BJ (cell line): Measurements from ENCODE around the gene GPR55. TPM values are rescaled to one million over a fixed set of nuclear protein-coding genes. Genes with fewer than 3 reads are reported as not detected.

Source experiments
- CTCF ChIA-PET: fragments of 350-600 bp; formaldehyde crosslinking; extraction: SDS; loops from one replicate; lab custom pipeline; 2021; ENCODE audit warnings: antibody characterized with exemption, inconsistent platforms; lab: Yijun Ruan, JAX
- POLR2A ChIA-PET: fragments of 300-600 bp; sonication (Branson Sonifier 250); formaldehyde crosslinking; extraction: SDS; loops from one replicate; lab custom pipeline; 2021; ENCODE audit warnings: antibody characterized with exemption; lab: Charles Lee
- DNase-seq: peaks from one replicate; pipeline ENCODE4 v3.0.0-alpha.2; 2011; ENCODE audit warnings: low read depth
- H3K27me3 ChIP-seq: 2 replicates; pipeline ENCODE4 v1.6.0; 2011; ENCODE audit warnings: low read length; ENCODE audit not compliant: control insufficient read depth, insufficient read depth
- H3K36me3 ChIP-seq: 2 replicates; pipeline ENCODE4 v1.5.1; 2011; ENCODE audit warnings: low read length; ENCODE audit not compliant: control insufficient read depth, insufficient read depth
- H3K4me3 ChIP-seq: 2 replicates; pipeline ENCODE4 v1.5.1; 2011; ENCODE audit warnings: low read depth, mild to moderate bottlenecking, control low read depth, low read length
- polyA plus RNA-seq: library from polyadenylated mRNA; depleted of rRNA; stranded (reverse); fragments of >200 nt; gene quantifications from 2 replicates; pipeline ENCODE4 v1.2.3, GENCODE V29; 2011
- TF ChIP-seq, protein P1 (sequence below): IDR thresholded peaks from 2 replicates; pipeline ENCODE4 v1.5.1; 2011; ENCODE audit warnings: low read depth, mild to moderate bottlenecking, control low read depth, inconsistent platforms, low read length, moderate library complexity; ENCODE audit not compliant: insufficient read depth

Gene GPR55
- polyA plus RNA-seq, 1 experiment = not detected

DNA sequence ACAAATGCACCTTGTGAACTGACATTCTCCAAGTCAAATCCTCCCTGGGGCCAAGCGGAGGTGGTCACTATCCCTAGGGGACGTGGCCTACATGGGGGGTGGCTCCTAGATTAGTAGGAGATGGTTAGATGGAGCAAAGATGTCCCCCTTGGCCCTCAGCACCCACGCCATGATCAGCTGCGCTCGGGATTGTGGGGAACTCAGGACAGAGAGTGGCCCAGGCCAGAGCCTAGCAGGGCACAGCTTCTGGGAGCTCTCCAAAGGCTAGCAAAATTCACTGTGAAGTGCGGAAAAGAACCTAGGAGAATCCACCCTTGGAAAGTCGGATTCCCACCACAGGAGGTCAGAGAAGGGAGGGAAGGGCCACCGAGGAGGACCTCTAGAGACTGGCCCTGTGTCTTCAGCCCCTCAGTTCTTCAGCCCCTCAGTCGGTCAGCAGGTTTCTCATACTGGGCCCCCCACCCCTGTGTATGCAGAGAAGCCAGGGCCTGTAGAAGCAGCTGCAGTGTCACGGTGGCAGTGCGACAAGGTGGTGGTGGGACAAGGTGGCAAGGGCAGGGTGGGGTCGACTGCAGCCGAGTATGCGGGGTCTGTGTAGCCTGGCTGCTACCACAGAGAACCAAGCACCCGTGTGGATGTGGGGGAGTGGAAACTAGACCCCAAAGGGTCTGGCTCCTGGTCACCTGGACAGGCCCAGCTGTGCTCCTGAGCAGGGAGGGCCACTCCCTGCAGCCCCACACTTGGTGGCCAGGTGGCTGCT is 18.4 kb downstream of the GPR55 start:
- ChIA-PET POLR2A (no interaction called here), CTCF (interaction anchor here (0.6 to 0.7 kb wide), 2 partner anchors 81 to 150 kb away, joined by 3 to 5 read pairs; no protein-coding TSS in a partner anchor)
- DNase-seq = no peak
- no peaks in the 10 kb centered on the region for H3K36me3 ChIP-seq
- H3K4me3 ChIP-seq = no peak overlapping the region
- TF ChIP-seq, protein P1, sequence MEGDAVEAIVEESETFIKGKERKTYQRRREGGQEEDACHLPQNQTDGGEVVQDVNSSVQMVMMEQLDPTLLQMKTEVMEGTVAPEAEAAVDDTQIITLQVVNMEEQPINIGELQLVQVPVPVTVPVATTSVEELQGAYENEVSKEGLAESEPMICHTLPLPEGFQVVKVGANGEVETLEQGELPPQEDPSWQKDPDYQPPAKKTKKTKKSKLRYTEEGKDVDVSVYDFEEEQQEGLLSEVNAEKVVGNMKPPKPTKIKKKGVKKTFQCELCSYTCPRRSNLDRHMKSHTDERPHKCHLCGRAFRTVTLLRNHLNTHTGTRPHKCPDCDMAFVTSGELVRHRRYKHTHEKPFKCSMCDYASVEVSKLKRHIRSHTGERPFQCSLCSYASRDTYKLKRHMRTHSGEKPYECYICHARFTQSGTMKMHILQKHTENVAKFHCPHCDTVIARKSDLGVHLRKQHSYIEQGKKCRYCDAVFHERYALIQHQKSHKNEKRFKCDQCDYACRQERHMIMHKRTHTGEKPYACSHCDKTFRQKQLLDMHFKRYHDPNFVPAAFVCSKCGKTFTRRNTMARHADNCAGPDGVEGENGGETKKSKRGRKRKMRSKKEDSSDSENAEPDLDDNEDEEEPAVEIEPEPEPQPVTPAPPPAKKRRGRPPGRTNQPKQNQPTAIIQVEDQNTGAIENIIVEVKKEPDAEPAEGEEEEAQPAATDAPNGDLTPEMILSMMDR = no peak
- H3K27me3 ChIP-seq = no peaks in the 10 kb centered on the region

DNA sequence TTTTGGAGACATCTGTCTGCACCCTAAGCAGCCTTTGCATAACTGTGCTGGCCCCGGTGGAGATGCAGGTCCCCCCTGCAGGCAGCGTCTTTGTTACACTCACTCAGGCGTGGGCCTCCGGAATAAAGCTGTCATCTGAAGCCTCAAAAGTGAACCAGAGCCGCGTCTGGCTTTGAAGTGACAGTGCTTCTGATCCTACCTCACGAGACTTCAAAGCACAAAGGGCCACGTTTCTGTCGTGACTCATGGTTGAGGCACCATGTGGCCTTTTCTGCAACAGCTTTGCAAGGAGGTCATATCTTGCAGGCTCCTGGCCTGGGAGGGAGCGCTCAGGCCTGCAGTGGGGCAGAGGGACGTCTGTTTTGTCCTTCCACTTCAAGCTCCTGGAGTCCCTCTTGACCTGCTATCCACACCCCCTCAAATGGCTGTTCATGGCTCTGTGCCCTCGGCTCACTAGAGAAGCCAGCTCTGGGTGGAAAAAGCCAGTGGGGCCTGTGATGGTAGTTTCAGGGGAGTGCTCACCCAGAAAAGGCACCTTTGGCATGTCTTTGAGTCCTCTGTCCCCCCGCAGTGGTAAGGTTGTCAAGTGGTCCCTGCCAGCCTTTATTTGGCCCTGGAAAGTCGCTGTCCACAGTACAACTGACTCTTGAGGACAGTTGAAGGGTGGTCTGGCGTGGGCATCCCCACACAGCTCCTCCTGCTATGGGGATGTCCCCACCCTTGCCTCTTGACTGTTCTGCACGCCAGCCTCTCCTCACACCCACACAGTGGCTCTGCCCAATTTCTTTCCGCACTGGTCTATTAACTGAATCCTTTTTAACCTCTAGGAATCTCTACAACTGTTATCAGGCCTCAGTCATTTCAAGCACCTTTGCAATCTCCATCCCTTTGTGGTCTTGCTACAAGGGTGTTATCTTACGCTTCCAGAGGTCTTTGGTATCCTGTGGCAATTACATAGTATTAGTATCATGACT is 19.3 kb downstream of the GPR55 start:
- CTCF ChIA-PET = interaction anchor here (1.5 kb wide), 1 partner anchor 82 kb away, joined by 3 read pairs; no protein-coding TSS in a partner anchor
- no peak for DNase-seq
- no peaks in the 10 kb centered on the region for H3K36me3 ChIP-seq
- no peaks in the 10 kb centered on the region for H3K27me3 ChIP-seq
- POLR2A ChIA-PET = no interaction called here
- no peak overlapping the region for H3K4me3 ChIP-seq
- TF ChIP-seq, protein P1 = no peak

DNA sequence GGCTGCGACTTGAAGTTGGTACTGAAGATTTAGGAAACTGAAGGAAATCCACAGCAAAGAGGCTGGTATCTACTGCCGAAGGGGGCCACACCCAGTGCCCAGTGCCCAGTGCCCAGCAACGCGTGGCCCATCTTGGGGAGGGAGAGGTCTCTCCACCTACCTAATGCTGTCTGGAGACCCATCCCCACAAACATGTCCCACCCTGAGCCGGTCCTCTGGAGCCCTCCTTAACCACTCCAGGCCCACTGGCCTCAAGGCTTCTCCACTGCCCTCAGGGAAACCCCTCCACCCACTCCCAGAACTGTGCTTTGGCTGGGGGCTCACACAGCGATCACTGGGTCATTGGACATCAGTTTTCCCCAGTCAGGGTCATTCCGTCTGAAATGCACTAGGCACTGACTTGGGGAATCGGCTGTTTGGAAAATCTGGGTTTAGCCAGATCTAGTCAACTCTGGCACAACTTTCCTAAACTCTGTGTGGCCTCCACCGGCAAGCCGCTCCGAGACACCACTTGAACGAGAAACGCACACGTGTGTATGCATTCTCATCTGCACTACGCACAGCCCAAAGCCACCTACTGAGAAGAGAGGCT is 20.1 kb downstream of the GPR55 start:
- POLR2A ChIA-PET = no interaction called here
- no peaks in the 10 kb centered on the region; the same call in 1 of the 2 replicates for H3K27me3 ChIP-seq
- TF ChIP-seq, protein P1 = no peak
- H3K4me3 ChIP-seq = no peak overlapping the region
- CTCF ChIA-PET = interaction anchor here (1.1 to 1.5 kb wide), 3 partner anchors 20 to 83 kb away, joined by 3 to 5 read pairs (median 3); no protein-coding TSS in a partner anchor
- no peaks in the 10 kb centered on the region for H3K36me3 ChIP-seq
- no peak for DNase-seq

DNA sequence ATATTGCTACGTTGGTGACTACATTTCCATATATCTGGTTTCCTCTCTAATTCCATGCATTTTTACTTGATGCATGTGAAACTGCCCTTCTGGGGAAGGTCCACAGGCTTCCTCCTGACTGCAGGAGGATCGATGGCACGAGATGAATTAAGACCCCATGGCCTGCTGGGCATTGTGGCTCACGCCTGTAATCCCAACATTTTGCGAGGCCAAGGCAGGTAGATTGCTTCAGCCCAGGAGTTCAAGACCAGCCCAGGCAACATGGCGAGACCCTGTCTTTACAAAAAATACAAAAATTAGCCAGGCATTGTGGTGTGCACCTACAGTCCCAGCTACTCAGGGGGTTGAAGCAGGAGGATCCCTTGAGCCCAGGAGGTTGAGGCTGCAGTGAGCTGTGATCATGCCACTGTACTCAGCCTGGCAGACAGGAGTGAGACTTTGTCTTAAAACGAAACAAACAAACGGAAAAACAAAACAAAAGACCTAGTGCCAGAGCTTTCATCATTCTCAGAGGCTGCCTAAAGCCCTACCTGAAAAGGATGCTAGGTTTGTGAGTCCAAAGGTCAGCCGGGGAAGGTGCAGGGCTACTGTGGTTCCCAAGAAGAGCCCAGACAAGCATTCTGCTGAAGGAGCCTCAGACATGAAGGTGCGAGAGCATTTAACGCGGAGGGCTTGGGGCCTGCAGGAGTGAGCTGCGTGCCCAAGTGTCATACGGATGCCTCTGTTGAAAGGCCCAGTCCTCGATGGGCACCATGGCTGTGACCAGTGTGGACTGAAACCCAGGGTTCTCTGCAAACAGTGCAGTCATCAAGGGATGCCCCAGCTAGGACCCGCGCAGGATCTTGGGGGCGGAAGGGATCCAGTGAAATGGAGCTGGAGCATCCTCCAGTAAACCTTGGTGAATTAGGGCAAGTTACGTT is 21.6 kb downstream of the GPR55 start:
- TF ChIP-seq, protein P1 = no peak
- H3K27me3 ChIP-seq = peaks cover 4% of the 10 kb centered on the region
- no peak overlapping the region for H3K4me3 ChIP-seq
- ChIA-PET POLR2A (no interaction called here), CTCF (interaction anchor here (0.5 to 1.5 kb wide), 7 partner anchors 11 to 130 kb away, joined by 3 to 5 read pairs (median 3); no protein-coding TSS in a partner anchor)
- no peak for DNase-seq
- no peaks in the 10 kb centered on the region for H3K36me3 ChIP-seq
